H1 (cell line): ENCODE data around the gene PTCSC3. TPM values are rescaled to one million over a fixed set of nuclear protein-coding genes. Genes with fewer than 3 reads are reported as not detected.

Experiments used
- CTCF ChIA-PET: fragments of 300-600 bp; sonication (Branson Sonifier 250); formaldehyde crosslinking; loops from one replicate; lab custom pipeline; 2021; ENCODE audit not compliant: partially characterized antibody; lab: Charles Lee
- POLR2A ChIA-PET: fragments of 300-600 bp; sonication (Branson Sonifier 250); formaldehyde crosslinking; loops from one replicate; lab custom pipeline; 2021; ENCODE audit warnings: inconsistent platforms; ENCODE audit not compliant: partially characterized antibody; lab: Charles Lee
- DNase-seq, 2 experiments: peaks; one replicate each; pipeline versions ENCODE4 v3.0.0 to v3.0.0-alpha.2; 2010 to 2022; ENCODE audit warnings: low spot score in 2 of 2, low read depth in 1 of 2, mixed read lengths in 1 of 2
- FAIRE-seq: peaks from 2 replicates; lab custom pipeline; 2011; peaks lifted over from hg19 to GRCh38; lab: Jason Lieb, UNC
- H2AFZ ChIP-seq: 2 replicates; pipeline ENCODE4 v1.8.1; 2012; ENCODE audit warnings: low read length, inconsistent platforms
- H2AK5ac ChIP-seq: 2 replicates; pipeline ENCODE4 v1.6.1; 2013; ENCODE audit warnings: low read depth, low read length
- H2BK120ac ChIP-seq: replicated peaks from 2 replicates; pipeline ENCODE3; 2013; ENCODE audit warnings: low read depth, low read length, inconsistent platforms
- H2BK12ac ChIP-seq: 2 replicates; pipeline ENCODE4 v1.6.1; 2013; ENCODE audit warnings: low read depth, low read length
- H2BK15ac ChIP-seq: 2 replicates; pipeline ENCODE4 v1.6.1; 2013; ENCODE audit warnings: low read length
- H2BK20ac ChIP-seq: 2 replicates; pipeline ENCODE4 v1.6.1; 2013; ENCODE audit warnings: low read length
- H2BK5ac ChIP-seq: 2 replicates; pipeline ENCODE4 v1.6.1; 2013; ENCODE audit warnings: low read depth, low read length
- H3K14ac ChIP-seq: 2 replicates; pipeline ENCODE4 v1.6.1; 2013; ENCODE audit warnings: inconsistent platforms; ENCODE audit not compliant: insufficient read length
- H3K18ac ChIP-seq: 2 replicates; pipeline ENCODE4 v1.6.1; 2013; ENCODE audit warnings: low read length; ENCODE audit errors: extremely low read depth
- H3K23ac ChIP-seq: 2 replicates; pipeline ENCODE4 v1.6.1; 2013; ENCODE audit warnings: inconsistent platforms; ENCODE audit not compliant: insufficient read length
- H3K23me2 ChIP-seq: 2 replicates; pipeline ENCODE4 v1.6.1; 2013; ENCODE audit warnings: low read depth, low read length
- H3K27ac ChIP-seq: 2 replicates; pipeline ENCODE4 v1.6.1; 2011; ENCODE audit warnings: low read depth, low read length, inconsistent platforms
- H3K27me3 ChIP-seq, 4 experiments: replicated peaks in 1 of 4; 1 replicate in 1 of 4; 2 replicates in 3 of 4; pipeline versions ENCODE4 v1.6.1 to v1.8.1; 2011 to 2013; ENCODE audit warnings: low read length in 3 of 4, mild to moderate bottlenecking in 3 of 4, inconsistent platforms in 2 of 4, mixed read lengths in 2 of 4, moderate library complexity in 1 of 4; ENCODE audit not compliant: control insufficient read depth in 3 of 4, insufficient read depth in 3 of 4; ENCODE audit errors: extremely low read depth in 1 of 4
- H3K36me3 ChIP-seq, 4 experiments: 2 replicates each; pipeline versions ENCODE4 v1.6.1 to v1.8.1; 2011 to 2013; ENCODE audit warnings: mild to moderate bottlenecking in 4 of 4, low read length in 3 of 4, moderate library complexity in 2 of 4, control low read depth in 1 of 4, inconsistent platforms in 1 of 4; ENCODE audit not compliant: insufficient read depth in 4 of 4, control insufficient read depth in 2 of 4
- H3K4ac ChIP-seq: replicated peaks from 2 replicates; pipeline ENCODE3; 2013; ENCODE audit warnings: low read length, low read depth, mixed read lengths, inconsistent platforms; ENCODE audit not compliant: insufficient read length
- H3K4me1 ChIP-seq, 4 experiments: replicated peaks in 1 of 4; 1 replicate in 1 of 4; 2 replicates in 3 of 4; pipeline versions ENCODE4 v1.6.1 to v1.8.1; 2011 to 2013; ENCODE audit warnings: low read length in 3 of 4, inconsistent platforms in 2 of 4, mixed read lengths in 1 of 4; ENCODE audit not compliant: insufficient read depth in 4 of 4, control insufficient read depth in 3 of 4
- H3K4me2 ChIP-seq, 2 experiments: 2 replicates each; pipeline versions ENCODE4 v1.6.1 to v1.8.1; 2011 to 2013; ENCODE audit warnings: low read depth in 2 of 2, low read length in 2 of 2, control low read depth in 1 of 2, inconsistent platforms in 1 of 2, mild to moderate bottlenecking in 1 of 2; ENCODE audit not compliant: insufficient read depth in 1 of 2
- H3K4me3 ChIP-seq, 4 experiments: fragments of 200-600, 300-600 bp in 1 of 4; sonication (generic), shearing (Covaris generic), sonication (Bioruptor Twin) in 1 of 4; 2 replicates each; pipeline versions ENCODE4 v1.5.1 to v1.8.1; 2011 to 2016; ENCODE audit warnings: low read length in 4 of 4, low read depth in 3 of 4, control low read depth in 2 of 4, inconsistent platforms in 2 of 4, mild to moderate bottlenecking in 2 of 4, mixed read lengths in 1 of 4, moderate library complexity in 1 of 4; ENCODE audit not compliant: insufficient read depth in 2 of 4; ENCODE audit errors: extremely low read depth in 1 of 4
- H3K56ac ChIP-seq: replicated peaks from 2 replicates; pipeline ENCODE3; 2013; ENCODE audit warnings: low read depth, mild to moderate bottlenecking, mixed read lengths, low read length, inconsistent platforms; ENCODE audit not compliant: insufficient read length
- H3K79me1 ChIP-seq: 2 replicates; pipeline ENCODE4 v1.6.1; 2013; ENCODE audit warnings: low read depth, low read length, control low read depth
- H3K79me2 ChIP-seq, 2 experiments: 2 replicates each; pipeline versions ENCODE4 v1.6.1 to v1.8.1; 2012 to 2013; ENCODE audit warnings: low read length in 2 of 2, mild to moderate bottlenecking in 2 of 2, inconsistent platforms in 1 of 2; ENCODE audit not compliant: insufficient read depth in 2 of 2, control insufficient read depth in 1 of 2
- H3K9ac ChIP-seq, 4 experiments: replicated peaks in 1 of 4; 1 replicate in 1 of 4; 2 replicates in 3 of 4; pipeline versions ENCODE4 v1.6.1 to v1.8.1; 2011 to 2013; ENCODE audit warnings: low read depth in 3 of 4, low read length in 3 of 4, control low read depth in 2 of 4, mild to moderate bottlenecking in 2 of 4, moderate library complexity in 2 of 4, inconsistent platforms in 1 of 4; ENCODE audit errors: extremely low read depth in 1 of 4
- H3K9me3 ChIP-seq, 2 experiments: 2 replicates each; pipeline versions ENCODE4 v1.6.1 to v1.8.1; 2012 to 2013; ENCODE audit warnings: mild to moderate bottlenecking in 2 of 2, moderate library complexity in 2 of 2, control low read depth in 1 of 2, inconsistent platforms in 1 of 2, low read depth in 1 of 2, low read length in 1 of 2, mixed read lengths in 1 of 2; ENCODE audit not compliant: insufficient read depth in 2 of 2
- H4K20me1 ChIP-seq, 2 experiments: replicated peaks in 1 of 2; 2 replicates each; pipeline versions ENCODE3 to v1.8.1; 2011 to 2013; ENCODE audit warnings: inconsistent platforms in 2 of 2, low read length in 2 of 2, mild to moderate bottlenecking in 1 of 2; ENCODE audit not compliant: insufficient read depth in 2 of 2, control insufficient read depth in 1 of 2
- H4K5ac ChIP-seq: 2 replicates; pipeline ENCODE4 v1.6.1; 2013; ENCODE audit warnings: low read length, low read depth, mixed read lengths, inconsistent platforms; ENCODE audit not compliant: insufficient read length
- H4K8ac ChIP-seq: 2 replicates; pipeline ENCODE4 v1.8.0; 2013; ENCODE audit warnings: mild to moderate bottlenecking, moderate library complexity, low read length, inconsistent platforms; ENCODE audit not compliant: insufficient read depth; ENCODE audit errors: extremely low read depth
- H4K91ac ChIP-seq: replicated peaks from 2 replicates; pipeline ENCODE3; 2013; ENCODE audit warnings: low read length, mixed read lengths, inconsistent platforms; ENCODE audit not compliant: insufficient read length
- SIN3A ChIP-seq, 2 experiments: IDR thresholded peaks in 1 of 2; conservative IDR thresholded peaks in 1 of 2; 2 replicates each; pipeline ENCODE4 v1.6.1; 2011 to 2012; ENCODE audit warnings: low read length in 2 of 2, improper control_type of control experiment in 1 of 2, low read depth in 1 of 2, mild to moderate bottlenecking in 1 of 2
- WGBS, 2 experiments: shearing (Covaris generic) in 1 of 2; methylation state at CpG; one replicate each; pipeline versions ENCODE4 v1.1.6 to v1.1.7; 2013 to 2015; ENCODE audit warnings: low lambda C conversion rate in 2 of 2, mixed read lengths in 2 of 2, inconsistent platforms in 1 of 2, low coverage in 1 of 2, missing lambda C conversion rate in 1 of 2; ENCODE audit not compliant: insufficient replicate concordance in 2 of 2, insufficient coverage in 1 of 2, insufficient read length in 1 of 2; ENCODE audit errors: extremely low coverage in 1 of 2, missing lambda C conversion rate in 1 of 2; 5-methylcytosine and 5-hydroxymethylcytosine counted together
- polyA plus RNA-seq, 7 experiments: library from polyadenylated mRNA; depleted of rRNA in 3 of 7; stranded (reverse) in 5 of 7; unstranded in 2 of 7; fragments of >200 nt in 5 of 7; fragments of 200-250 nt in 2 of 7; gene quantifications; 1 replicate in 5 of 7; 2 replicates in 1 of 7; 4 replicates in 1 of 7; pipeline versions ENCODE4 v1.2.1 to v1.2.3, GENCODE V29; 2011 to 2013; ENCODE audit warnings: missing spikeins in 2 of 7, mixed read lengths in 2 of 7
- total RNA-seq: library from RNA; stranded (reverse); fragmentation: NEBNext Ultra II Directional; extraction: Animal tissue kit (Norgen Biotek cat#: 25700); gene quantifications from 2 replicates; pipeline ENCODE4 v1.2.1, GENCODE V29; 2021

PTCSC3 gene
- total and polyA plus RNA-seq, 2 of the 8 experiments (the other 6 are each of a cell fraction or from before 2014, with no cell fraction given): not detected

DNA sequence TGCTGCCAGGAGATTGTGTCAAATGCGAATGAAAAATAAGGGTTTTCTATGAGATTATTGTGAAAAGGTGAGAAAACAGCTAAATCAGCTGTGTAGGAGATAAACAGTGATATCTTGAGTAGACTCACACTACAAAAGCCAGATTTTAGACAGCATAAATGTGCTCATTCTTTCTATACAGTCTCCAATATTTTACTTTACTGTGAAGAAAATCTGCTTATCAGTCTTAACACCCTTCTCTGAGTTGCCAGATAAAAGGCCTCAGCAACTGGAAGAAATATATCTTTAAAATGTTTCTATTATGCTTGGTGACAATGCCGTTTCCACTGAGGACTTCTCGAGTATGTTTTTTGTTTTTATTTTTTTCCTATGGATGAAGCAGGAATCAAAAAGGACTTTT is 47.0 kb upstream of the PTCSC3 start:
- no peak overlapping the region for H3K23ac ChIP-seq
- no peak for TF ChIP-seq SIN3A (conservative IDR thresholded peaks at IDR 0.05 in 1 of 2, IDR thresholded peaks at IDR 0.05 in 1 of 2; ENCODE audit: low read depth in 1 of 2, low read length in 2 of 2)
- TF ChIP-seq, all 59 proteins: peak for 0
- no peak overlapping the region for H3K4me2 ChIP-seq
- H3K4ac ChIP-seq: no peak overlapping the region
- H3K27ac ChIP-seq: no peak overlapping the region
- CTCF ChIA-PET: interaction anchor here (1.3 kb wide), 1 partner anchor 154 kb away, joined by 4 read pairs; no protein-coding TSS in a partner anchor
- H3K9me3 ChIP-seq: no peaks in the 10 kb centered on the region
- no peak overlapping the region for H3K18ac ChIP-seq
- H3K23me2 ChIP-seq: no peaks in the 10 kb centered on the region
- no peak overlapping the region for H2BK15ac ChIP-seq
- H2BK5ac ChIP-seq: no peak overlapping the region
- H3K9ac ChIP-seq: no peak overlapping the region
- 96% methylated on average over 3 of the region's 3 CpGs; no CpG with 5 or more reads in 1 of the 2 experiments for WGBS, 2 experiments
- no peaks in the 10 kb centered on the region for H4K20me1 ChIP-seq
- no peaks in the 10 kb centered on the region for H3K27me3 ChIP-seq
- FAIRE-seq (no peak), DNase-seq (no peak)
- H4K5ac ChIP-seq: no peak overlapping the region
- H2AFZ ChIP-seq: no peak overlapping the region
- H4K8ac ChIP-seq: no peak overlapping the region
- no peaks in the 10 kb centered on the region for H3K79me2 ChIP-seq
- no peaks in the 10 kb centered on the region for H3K36me3 ChIP-seq
- no peak overlapping the region for H3K56ac ChIP-seq
- H2BK20ac ChIP-seq: no peak overlapping the region
- no peak overlapping the region for H4K91ac ChIP-seq
- no peak overlapping the region for H2BK12ac ChIP-seq
- H3K4me1 ChIP-seq: peaks cover 0 to 9% (median 2%) of the 10 kb centered on the region in 4 experiments; a peak in 3 of 7 replicates
- H3K14ac ChIP-seq: no peak overlapping the region
- no peak overlapping the region for H3K4me3 ChIP-seq
- H2AK5ac ChIP-seq: no peak overlapping the region
- POLR2A ChIA-PET: no interaction called here
- no peak overlapping the region for H2BK120ac ChIP-seq
- H3K79me1 ChIP-seq: no peaks in the 10 kb centered on the region
